GM23338 (cell line): Measurements from ENCODE around the gene CCSER2. TPM values are rescaled to one million over a fixed set of nuclear protein-coding genes. Genes with fewer than 3 reads are reported as not detected.

Experiments
- ATAC-seq: fragments of 200-7000 bp; cut with Tn5 transposase; 3 replicates; pipeline ENCODE4 v1.9.1; 2020
- DNase-seq: peaks from one replicate; pipeline ENCODE4 v3.0.0-alpha.2; 2015; ENCODE audit warnings: low spot score
- H2AFZ ChIP-seq: fragments of 200-600 bp; sonication (generic); 2 replicates; pipeline ENCODE4 v1.8.0; 2016; ENCODE audit warnings: antibody characterized with exemption, mild to moderate bottlenecking, moderate library complexity
- H3F3A ChIP-seq: fragments of 200-600 bp; sonication (generic); replicated peaks from 2 replicates; pipeline ENCODE4 v1.8.0; 2017; ENCODE audit warnings: antibody characterized with exemption, mixed run types, low read depth
- H3K27ac ChIP-seq: fragments of 200-600 bp; sonication (generic); 2 replicates; pipeline ENCODE4 v1.6.1; 2016; ENCODE audit warnings: low read depth
- H3K27me3 ChIP-seq: fragments of 200-600 bp; sonication (generic); 2 replicates; pipeline ENCODE4 v1.8.0; 2016; ENCODE audit warnings: mild to moderate bottlenecking, mixed run types, moderate library complexity; ENCODE audit not compliant: insufficient read depth
- H3K36me3 ChIP-seq: fragments of 200-600 bp; sonication (generic); 2 replicates; pipeline ENCODE4 v1.8.0; 2016; ENCODE audit warnings: mild to moderate bottlenecking; ENCODE audit not compliant: insufficient read depth
- H3K4me1 ChIP-seq: fragments of 200-600 bp; sonication (generic); 2 replicates; pipeline ENCODE4 v1.8.0; 2016; ENCODE audit warnings: mild to moderate bottlenecking, moderate library complexity; ENCODE audit not compliant: insufficient read depth
- H3K4me2 ChIP-seq: fragments of 200-600 bp; sonication (generic); 2 replicates; pipeline ENCODE4 v1.7.1; 2017; ENCODE audit warnings: mixed run types
- H3K4me3 ChIP-seq: fragments of 200-600 bp; sonication (generic); 2 replicates; pipeline ENCODE4 v1.6.1; 2016; ENCODE audit warnings: mixed run types
- H3K79me2 ChIP-seq: fragments of 200-600 bp; sonication (generic); replicated peaks from 2 replicates; pipeline ENCODE4 v1.8.0; 2017; ENCODE audit warnings: mild to moderate bottlenecking; ENCODE audit not compliant: insufficient read depth
- H3K9me2 ChIP-seq: fragments of 200-600 bp; sonication (generic); 2 replicates; pipeline ENCODE4 v1.8.0; 2017; ENCODE audit not compliant: insufficient read depth
- H4K20me1 ChIP-seq: fragments of 200-600 bp; sonication (generic); replicated peaks from 2 replicates; pipeline ENCODE4 v1.8.0; 2017; ENCODE audit warnings: mild to moderate bottlenecking; ENCODE audit not compliant: insufficient read depth
- H3K27ac Mint-ChIP-seq: 2 replicates; pipeline ENCODE4 v1.8.0; 2020; ENCODE audit warnings: inconsistent platforms, mild to moderate bottlenecking, moderate library complexity, mixed read lengths
- H3K27me3 Mint-ChIP-seq: 3 replicates; pipeline ENCODE4 v1.8.0; 2022; ENCODE audit warnings: low read depth, mild to moderate bottlenecking, moderate library complexity, mixed read lengths, inconsistent platforms; ENCODE audit not compliant: insufficient read depth, poor library complexity
- H3K36me3 Mint-ChIP-seq: 3 replicates; pipeline ENCODE4 v1.8.0; 2021; ENCODE audit warnings: low read depth, mild to moderate bottlenecking, inconsistent platforms, moderate library complexity, mixed read lengths
- H3K4me1 Mint-ChIP-seq: 3 replicates; pipeline ENCODE4 v1.8.0; 2020; ENCODE audit warnings: mild to moderate bottlenecking, inconsistent platforms, mixed read lengths
- H3K4me3 Mint-ChIP-seq: 3 replicates; pipeline ENCODE4 v1.8.0; 2021; ENCODE audit warnings: moderate library complexity, mild to moderate bottlenecking, inconsistent platforms, mixed read lengths
- H3K9me3 Mint-ChIP-seq: 3 replicates; pipeline ENCODE4 v1.8.0; 2020; ENCODE audit warnings: moderate library complexity, mild to moderate bottlenecking, inconsistent platforms, mixed read lengths
- CREB1 ChIP-seq: fragments of 250-450 bp; sonication (Bioruptor Pico); IDR thresholded peaks from 2 replicates; pipeline ENCODE4 v1.5.0; 2020; ENCODE audit warnings: low read depth, mild to moderate bottlenecking, moderate library complexity
- ETS1 ChIP-seq: IDR thresholded peaks from 2 replicates; pipeline ENCODE4 v1.6.1; 2016; ENCODE audit warnings: antibody characterized with exemption
- EZH2 ChIP-seq: fragments of 200-600 bp; sonication (generic); IDR thresholded peaks from one replicate; pipeline ENCODE4 v1.8.0; 2017; ENCODE audit warnings: antibody characterized with exemption, mild to moderate bottlenecking, low read depth; ENCODE audit not compliant: unreplicated experiment
- EZH2phosphoT487 ChIP-seq: fragments of 200-600 bp; sonication (generic); IDR thresholded peaks from one replicate; pipeline ENCODE4 v1.8.1; 2018; ENCODE audit warnings: antibody characterized with exemption; ENCODE audit not compliant: unreplicated experiment
- JUNB ChIP-seq: IDR thresholded peaks from one replicate; pipeline ENCODE4 v1.6.1; 2016; ENCODE audit warnings: antibody characterized with exemption; ENCODE audit not compliant: unreplicated experiment
- POLR2AphosphoS5 ChIP-seq: IDR thresholded peaks from 2 replicates; pipeline ENCODE4 v1.6.1; 2016; ENCODE audit warnings: antibody characterized with exemption, low read depth
- STAT1 ChIP-seq: IDR thresholded peaks from one replicate; pipeline ENCODE4 v1.6.1; 2016; ENCODE audit warnings: antibody characterized with exemption; ENCODE audit not compliant: unreplicated experiment
- ZNF114 ChIP-seq: fragments of 250-450 bp; sonication (Bioruptor Pico); IDR thresholded peaks from 2 replicates; pipeline ENCODE4 v1.5.0; 2020; ENCODE audit warnings: mild to moderate bottlenecking, moderate library complexity
- ZNF331 ChIP-seq: fragments of 250-450 bp; sonication (Bioruptor Pico); IDR thresholded peaks from 2 replicates; pipeline ENCODE4 v1.5.0; 2020; ENCODE audit warnings: low read depth, mild to moderate bottlenecking, moderate library complexity
- ZNF462 ChIP-seq: fragments of 250-450 bp; sonication (Bioruptor Pico); IDR thresholded peaks from 2 replicates; pipeline ENCODE4 v1.5.0; 2020; ENCODE audit warnings: mild to moderate bottlenecking, moderate library complexity
- polyA plus RNA-seq: library from polyadenylated mRNA; unstranded; fragments of >200 nt; fragmentation: Nextera tagmentation; extraction: Ambion mirVana; gene quantifications from 2 replicates; pipeline ENCODE4 v1.2.1, GENCODE V29; 2016
- total RNA-seq: library from RNA; depleted of rRNA; stranded (reverse); fragments of >200 nt; shearing (Covaris generic); gene quantifications from 2 replicates; pipeline ENCODE4 v1.2.3, GENCODE V29; 2014
- TF ChIP-seq, protein P1 (sequence below), 2 experiments: fragments of 200-600 bp in 1 of 2; sonication (generic) in 1 of 2; conservative IDR thresholded peaks; 2 replicates each; pipeline versions ENCODE4 v1.5.1 to v1.6.1; 2016 to 2017; ENCODE audit warnings: antibody characterized with exemption in 2 of 2, low read depth in 2 of 2, mild to moderate bottlenecking in 2 of 2, moderate library complexity in 1 of 2

The CCSER2 gene
- total and polyA plus RNA-seq, 2 experiments from 2014 or later: 30.6 to 37.2 TPM

DNA sequence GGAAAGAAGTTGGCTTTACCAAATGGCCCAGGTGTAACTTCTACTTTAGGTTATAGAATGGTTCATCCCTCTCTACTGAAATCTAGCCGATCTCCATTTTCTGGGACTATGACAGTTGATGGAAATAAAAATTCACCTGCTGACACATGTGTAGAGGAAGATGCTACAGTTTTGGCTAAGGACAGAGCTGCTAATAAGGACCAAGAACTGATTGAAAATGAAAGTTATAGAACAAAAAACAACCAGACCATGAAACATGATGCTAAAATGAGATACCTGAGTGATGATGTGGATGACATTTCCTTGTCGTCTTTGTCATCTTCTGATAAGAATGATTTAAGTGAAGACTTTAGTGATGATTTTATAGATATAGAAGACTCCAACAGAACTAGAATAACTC, 43.6 kb downstream of the CCSER2 start (continued):
- TF ChIP-seq JUNB (no peak), ETS1 (no peak), POLR2AphosphoS5 (no peak), CREB1 (CRISPR knock-in tag) (no peak)
- TF ChIP-seq, protein P1, sequence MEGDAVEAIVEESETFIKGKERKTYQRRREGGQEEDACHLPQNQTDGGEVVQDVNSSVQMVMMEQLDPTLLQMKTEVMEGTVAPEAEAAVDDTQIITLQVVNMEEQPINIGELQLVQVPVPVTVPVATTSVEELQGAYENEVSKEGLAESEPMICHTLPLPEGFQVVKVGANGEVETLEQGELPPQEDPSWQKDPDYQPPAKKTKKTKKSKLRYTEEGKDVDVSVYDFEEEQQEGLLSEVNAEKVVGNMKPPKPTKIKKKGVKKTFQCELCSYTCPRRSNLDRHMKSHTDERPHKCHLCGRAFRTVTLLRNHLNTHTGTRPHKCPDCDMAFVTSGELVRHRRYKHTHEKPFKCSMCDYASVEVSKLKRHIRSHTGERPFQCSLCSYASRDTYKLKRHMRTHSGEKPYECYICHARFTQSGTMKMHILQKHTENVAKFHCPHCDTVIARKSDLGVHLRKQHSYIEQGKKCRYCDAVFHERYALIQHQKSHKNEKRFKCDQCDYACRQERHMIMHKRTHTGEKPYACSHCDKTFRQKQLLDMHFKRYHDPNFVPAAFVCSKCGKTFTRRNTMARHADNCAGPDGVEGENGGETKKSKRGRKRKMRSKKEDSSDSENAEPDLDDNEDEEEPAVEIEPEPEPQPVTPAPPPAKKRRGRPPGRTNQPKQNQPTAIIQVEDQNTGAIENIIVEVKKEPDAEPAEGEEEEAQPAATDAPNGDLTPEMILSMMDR (conservative IDR thresholded peaks at IDR 0.05; ENCODE audit: low read depth in 2 of 2): no peak

GRCh38 chr10:84373000-84373399, 44.6 kb downstream of the CCSER2 start:
- Mint-ChIP-seq H3K9me3 (no peaks in the 10 kb centered on the region), H3K4me1 (no peaks in the 10 kb centered on the region)
- TF ChIP-seq STAT1: no peak
- TF ChIP-seq CREB1 (CRISPR knock-in tag): no peak
- TF ChIP-seq ZNF462 (CRISPR knock-in tag): no peak
- no peak for TF ChIP-seq ZNF331 (CRISPR knock-in tag)
- TF ChIP-seq EZH2: no peak
- TF ChIP-seq, protein P1 (conservative IDR thresholded peaks at IDR 0.05; ENCODE audit: low read depth in 2 of 2): no peak
- no peak for TF ChIP-seq EZH2phosphoT487
- no peak for TF ChIP-seq ZNF114 (CRISPR knock-in tag)

More at GRCh38 chr10:84373000-84373399, 44.6 kb downstream of the CCSER2 start:
- DNase-seq: no peak
- 0 out of 2 replicates have a peak, but pooled peaks cover 8% of the 10 kb centered on the region for H4K20me1 ChIP-seq
- no peaks in the 10 kb centered on the region; the same call in 1 of the 2 replicates for H3K36me3 ChIP-seq
- H3K27me3 ChIP-seq: no peaks in the 10 kb centered on the region
- no peak overlapping the region for H3K4me3 ChIP-seq
- H3K79me2 ChIP-seq: peaks cover 47% of the 10 kb centered on the region
- no peaks in the 10 kb centered on the region for H3K4me1 ChIP-seq
- H2AFZ ChIP-seq: no peak overlapping the region
- H3F3A ChIP-seq: no peaks in the 10 kb centered on the region
- no peak for ATAC-seq
- no peak overlapping the region for H3K4me3 Mint-ChIP-seq
- peaks cover 2% of the 10 kb centered on the region for H3K27me3 Mint-ChIP-seq
- peaks cover 8% of the 10 kb centered on the region; the same call in 2 of the 3 replicates for H3K36me3 Mint-ChIP-seq
- no peak overlapping the region for H3K4me2 ChIP-seq
- no peak overlapping the region for H3K27ac Mint-ChIP-seq
- H3K9me2 ChIP-seq: no peaks in the 10 kb centered on the region
- H3K27ac ChIP-seq: no peak overlapping the region
